Rectal smooth muscle tissue (tissue), 1 donor: Measurements from ENCODE around the gene ATOX1.

Experiments
- H3K27ac ChIP-seq: one replicate; pipeline ENCODE4 v1.7.0; 2013; ENCODE audit warnings: low read depth, low read length, inconsistent platforms
- H3K27me3 ChIP-seq: one replicate; pipeline ENCODE4 v1.7.0; 2013; ENCODE audit warnings: low read length; ENCODE audit not compliant: control insufficient read depth, insufficient read depth
- H3K36me3 ChIP-seq: one replicate; pipeline ENCODE4 v1.7.0; 2013; ENCODE audit warnings: low read length; ENCODE audit not compliant: control insufficient read depth, insufficient read depth
- H3K4me1 ChIP-seq: one replicate; pipeline ENCODE4 v1.7.0; 2013; ENCODE audit warnings: low read length; ENCODE audit not compliant: control insufficient read depth, insufficient read depth
- H3K4me3 ChIP-seq: one replicate; pipeline ENCODE4 v1.7.0; 2013; ENCODE audit warnings: low read length
- H3K9ac ChIP-seq: one replicate; pipeline ENCODE4 v1.7.0; 2013; ENCODE audit warnings: low read length

The ATOX1 gene

GRCh38 chr5:151780348-151780747 lies 21.9 kb upstream of the ATOX1 start:
- no peak overlapping the region for H3K27ac ChIP-seq
- no peak overlapping the region for H3K9ac ChIP-seq

GRCh38 chr5:151779531-151780125 lies 21.2 kb upstream of the ATOX1 start:
- Histone ChIP-seq H3K27me3 (no peaks in the 10 kb centered on the region), H3K9ac (no peak overlapping the region), H3K36me3 (no peaks in the 10 kb centered on the region), H3K4me3 (no peak overlapping the region), H3K4me1 (peaks cover 12% of the 10 kb centered on the region), H3K27ac (no peak overlapping the region)

More at GRCh38 chr5:151780348-151780747, 21.9 kb upstream of the ATOX1 start:
- H3K4me3 ChIP-seq, result no peak overlapping the region
- H3K27me3 ChIP-seq, result no peaks in the 10 kb centered on the region
- H3K36me3 ChIP-seq, result no peaks in the 10 kb centered on the region
- peaks cover 5% of the 10 kb centered on the region for H3K4me1 ChIP-seq

- Histone ChIP-seq H3K27me3 (no peaks in the 10 kb centered on the region), H3K4me1 (peaks cover 22% of the 10 kb centered on the region), H3K9ac (no peak overlapping the region), H3K36me3 (no peaks in the 10 kb centered on the region), H3K27ac (no peak overlapping the region), H3K4me3 (no peak overlapping the region)
Measured at GRCh38 chr5:151775025-151775606, 16.7 kb upstream of the ATOX1 start.

GRCh38 chr5:151773951-151774350 lies 15.5 kb upstream of the ATOX1 start:
- no peak overlapping the region for H3K9ac ChIP-seq
- peak overlapping the region; percentile 69 for H3K4me3 ChIP-seq
- H3K36me3 ChIP-seq, result no peaks in the 10 kb centered on the region
- H3K4me1 ChIP-seq, result peaks cover 26% of the 10 kb centered on the region
- H3K27ac ChIP-seq, result no peak overlapping the region
- no peaks in the 10 kb centered on the region for H3K27me3 ChIP-seq

- H3K9ac ChIP-seq, result peak overlapping the region; percentile 47
- no peaks in the 10 kb centered on the region for H3K36me3 ChIP-seq
Measured at GRCh38 chr5:151772846-151773561, 14.6 kb upstream of the ATOX1 start.

GRCh38 chr5:151772029-151772845 lies 13.8 kb upstream of the ATOX1 start:
- Histone ChIP-seq H3K4me3 (peak overlapping the region; percentile 69), H3K36me3 (no peaks in the 10 kb centered on the region), H3K9ac (peak overlapping the region; percentile 47), H3K4me1 (peaks cover 26% of the 10 kb centered on the region), H3K27ac (peak overlapping the region; percentile 89), H3K27me3 (no peaks in the 10 kb centered on the region)

More at GRCh38 chr5:151772846-151773561, 14.6 kb upstream of the ATOX1 start:
- no peaks in the 10 kb centered on the region for H3K27me3 ChIP-seq
- H3K27ac ChIP-seq, result peak overlapping the region; percentile 89
- peak overlapping the region; percentile 69 for H3K4me3 ChIP-seq
- peaks cover 26% of the 10 kb centered on the region for H3K4me1 ChIP-seq

GRCh38 chr5:151771259-151772028 lies 13.0 kb upstream of the ATOX1 start, which contains the start of gene G3BP1:
Gene G3BP1, plus strand, starts transcription at chr5:151771954. Its CDS starts 14,667 bp downstream, at chr5:151786621.
- Histone ChIP-seq H3K27ac (peak within 1 kb of the TSS; percentile 95), H3K4me1 (peaks cover 26% of the 10 kb centered on the region), H3K4me3 (peak within 1 kb of the TSS; percentile 79), H3K27me3 (no peaks in the 10 kb centered on the region), H3K9ac (peak within 1 kb of the TSS; percentile 89), H3K36me3 (no peaks in the 10 kb centered on the region)

GRCh38 chr5:151770383-151771258 lies 12.2 kb upstream of the ATOX1 start:
- Histone ChIP-seq H3K27ac (peak overlapping the region; percentile 95), H3K27me3 (no peaks in the 10 kb centered on the region), H3K9ac (peak overlapping the region; percentile 89), H3K36me3 (no peaks in the 10 kb centered on the region), H3K4me3 (peak overlapping the region; percentile 79), H3K4me1 (peaks cover 23% of the 10 kb centered on the region)

- Histone ChIP-seq H3K9ac (no peak overlapping the region), H3K27me3 (no peaks in the 10 kb centered on the region)
Measured at GRCh38 chr5:151766975-151767374, 8.5 kb upstream of the ATOX1 start.

GRCh38 chr5:151764801-151765200 lies 6.4 kb upstream of the ATOX1 start:
- H3K27me3 ChIP-seq, result no peaks in the 10 kb centered on the region
- no peaks in the 10 kb centered on the region for H3K36me3 ChIP-seq
- H3K4me1 ChIP-seq, result peaks cover under 1% of the 10 kb centered on the region
- H3K9ac ChIP-seq, result no peak overlapping the region
- no peak overlapping the region for H3K27ac ChIP-seq
- no peak overlapping the region for H3K4me3 ChIP-seq

More at GRCh38 chr5:151766975-151767374, 8.5 kb upstream of the ATOX1 start:
- Histone ChIP-seq H3K4me3 (no peak overlapping the region), H3K36me3 (no peaks in the 10 kb centered on the region), H3K4me1 (peaks cover 4% of the 10 kb centered on the region), H3K27ac (no peak overlapping the region)

GRCh38 chr5:151758141-151758429 lies 346 bp downstream of the ATOX1 start:
- H3K27me3 ChIP-seq, result no peaks in the 10 kb centered on the region
- H3K9ac ChIP-seq, result peak overlapping the region; percentile 50
- peaks cover 11% of the 10 kb centered on the region for H3K4me1 ChIP-seq
- H3K4me3 ChIP-seq, result peak overlapping the region; percentile 83
- peak overlapping the region; percentile 26 for H3K27ac ChIP-seq
- no peaks in the 10 kb centered on the region for H3K36me3 ChIP-seq
